ENCODE data around the gene OR6B3.
A peak's percentile ranks its signal among the peaks of the same experiment; 100 is the strongest.

Gene OR6B3

GRCh38 chr2:240043279-240043989, 9.9 kb downstream of the OR6B3 start:
- DNase-seq, result no peak

GRCh38 chr2:240042740-240043139, 10.6 kb downstream of the OR6B3 start:
- DNase-seq, result no peak

- DNase-seq, result no peak
These were observed 12.0 kb downstream of the OR6B3 start for GRCh38 chr2:240041363-240041762.

- DNase-seq, result no peak
These were observed 16.0 kb downstream of the OR6B3 start for GRCh38 chr2:240037358-240037757.

DNA sequence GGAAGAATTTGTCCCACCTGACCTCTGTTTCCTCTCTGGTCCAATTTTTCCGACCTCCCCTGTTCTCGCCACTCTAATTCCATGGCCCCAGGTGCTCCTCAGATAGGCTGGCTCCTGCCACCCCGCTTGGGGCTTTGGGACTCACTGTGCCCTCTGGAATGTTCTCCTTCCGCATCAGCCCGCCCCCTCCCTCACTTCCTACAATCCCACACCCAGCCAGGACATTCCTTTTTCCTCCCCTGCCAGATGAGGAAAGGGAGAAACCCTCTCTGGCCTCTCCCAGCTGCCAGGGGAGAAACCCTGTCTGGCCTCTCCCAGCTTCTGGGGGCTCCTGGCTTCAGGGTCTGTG, 20.0 kb downstream of the OR6B3 start:
- DNase-seq, result no peak

DNA sequence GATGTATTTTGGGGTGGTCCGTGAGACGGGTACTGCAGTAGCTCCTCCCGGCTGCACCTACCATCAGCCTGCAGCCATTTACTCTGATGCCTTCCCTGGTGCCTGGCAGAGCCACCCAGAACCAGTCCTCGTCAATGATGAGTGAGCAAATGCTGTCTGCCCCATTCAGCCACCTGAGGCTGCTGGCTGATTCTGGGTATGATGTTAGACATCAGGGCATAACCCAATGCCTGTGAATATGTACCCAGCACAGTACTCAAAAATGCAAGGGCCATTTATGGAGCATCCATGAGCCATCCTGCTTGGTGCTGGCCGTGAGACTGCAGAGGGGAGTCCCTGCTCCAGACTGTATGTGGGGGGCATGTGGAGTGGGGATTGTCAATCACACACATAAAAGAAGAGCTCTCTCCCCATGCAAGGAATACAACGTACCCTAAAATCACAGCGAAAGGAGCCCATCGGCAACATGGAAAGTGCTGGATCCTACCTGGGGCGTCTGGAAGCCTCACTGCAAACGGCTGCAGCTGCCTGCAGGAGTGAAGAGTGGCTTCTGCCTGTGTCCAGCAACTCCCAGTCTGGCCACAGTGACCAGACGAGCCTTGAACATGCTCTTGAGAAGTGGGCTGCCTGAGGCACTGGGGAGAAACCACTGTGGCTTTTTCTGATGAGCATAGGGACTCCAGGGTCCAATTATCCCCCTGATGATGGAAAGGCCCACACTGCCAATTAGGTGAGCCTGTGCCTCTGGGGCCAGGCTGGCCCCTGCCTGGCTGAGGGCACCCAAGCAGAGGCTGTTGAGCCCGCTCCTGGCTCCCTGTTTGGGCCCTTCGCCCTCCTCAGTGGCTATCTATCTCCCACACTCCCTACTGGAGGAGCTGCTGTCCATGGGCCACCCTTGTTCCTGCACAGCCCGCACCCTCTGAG, 20.7 kb downstream of the OR6B3 start:
- no peak for DNase-seq

GRCh38 chr2:240030379-240031094, 22.8 kb downstream of the OR6B3 start, which contains the start of gene OR6B2:
OR6B2 (minus strand) TSS chr2:240030429; CDS start chr2:240030429, 0 bp downstream.
- DNase-seq, result no peak

DNA sequence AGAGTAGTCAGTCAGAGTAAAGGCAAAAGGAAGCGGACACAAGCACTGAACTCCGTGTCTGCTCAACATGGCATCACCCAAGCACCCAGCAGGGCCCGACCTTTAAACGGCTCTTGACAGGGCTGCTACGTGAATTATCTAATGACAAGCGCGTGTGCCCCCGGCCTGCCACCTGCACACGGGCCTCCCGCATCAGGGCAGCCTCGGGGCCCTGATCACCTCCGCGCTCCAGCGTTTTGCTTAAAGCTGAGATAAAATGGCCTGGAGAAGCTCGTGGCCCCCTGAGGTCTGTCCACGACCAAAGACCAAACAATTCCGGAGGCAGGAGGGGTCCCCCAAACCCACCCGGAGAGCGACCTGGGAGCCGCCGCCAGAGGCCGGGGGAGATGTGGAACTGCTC, 28.6 kb downstream of the OR6B3 start:
- DNase-seq, result peak; percentile 15 to 39 (median 24)

DNA sequence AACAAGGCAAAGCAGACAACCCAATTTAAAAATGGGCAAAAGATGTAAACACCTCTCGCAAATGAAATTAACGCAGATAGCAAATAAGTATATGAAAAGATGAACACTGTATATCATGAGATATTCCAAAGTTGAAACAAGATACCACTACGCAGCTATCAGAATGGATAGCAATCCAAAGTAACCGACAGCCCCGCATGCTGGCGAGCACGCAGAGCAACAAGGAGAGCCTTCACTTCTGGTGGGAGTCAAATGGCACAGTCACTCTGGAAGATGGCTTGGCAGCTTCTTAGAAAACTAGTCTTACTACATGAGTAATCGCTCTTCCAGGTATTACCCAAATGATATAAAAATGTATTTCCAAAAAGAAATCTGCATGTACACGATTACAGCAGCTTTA, 29.5 kb downstream of the OR6B3 start:
- no peak for DNase-seq

GRCh38 chr2:240021488-240022104, 31.7 kb downstream of the OR6B3 start:
- peak; percentile 69 to 84 (median 75) for DNase-seq

DNA sequence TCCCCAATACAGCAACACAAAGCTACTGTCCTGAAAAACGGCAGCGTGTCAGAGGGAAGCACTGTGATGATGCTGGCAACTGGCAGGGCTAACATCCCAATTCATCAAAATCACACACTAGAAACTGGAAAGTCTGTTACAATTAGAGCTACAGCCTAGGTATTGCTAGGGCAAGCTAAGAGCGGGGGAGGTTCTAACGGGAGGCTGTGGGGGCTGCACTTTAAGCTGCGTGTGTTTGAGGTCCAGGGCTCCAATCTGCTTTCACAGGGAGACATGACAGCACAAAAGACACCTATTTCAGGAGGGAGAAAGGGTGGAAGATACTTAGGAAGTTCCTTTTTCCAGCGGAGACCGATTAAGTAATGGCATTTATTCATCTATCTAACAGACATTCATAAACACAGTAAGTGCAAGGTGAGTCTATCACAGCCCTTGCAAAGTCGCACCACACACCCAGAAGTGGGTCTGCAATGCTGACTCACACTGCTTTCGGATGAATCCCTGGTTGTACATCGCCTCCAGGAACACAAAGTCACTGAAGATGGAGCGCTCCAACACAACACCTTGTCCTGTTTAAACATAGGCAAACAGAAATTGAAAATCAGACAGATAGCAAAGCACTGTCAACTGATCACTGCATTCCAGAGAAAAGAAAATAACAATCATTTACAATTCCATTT, 35.1 kb downstream of the OR6B3 start:
- DNase-seq, result no peak

- DNase-seq, result no peak
These were observed 39.0 kb downstream of the OR6B3 start for GRCh38 chr2:240014327-240014726.

- DNase-seq, result peak in 2 of 4 experiments; percentile 6 to 10
These were observed 40.0 kb downstream of the OR6B3 start for GRCh38 chr2:240013343-240013742.

DNA sequence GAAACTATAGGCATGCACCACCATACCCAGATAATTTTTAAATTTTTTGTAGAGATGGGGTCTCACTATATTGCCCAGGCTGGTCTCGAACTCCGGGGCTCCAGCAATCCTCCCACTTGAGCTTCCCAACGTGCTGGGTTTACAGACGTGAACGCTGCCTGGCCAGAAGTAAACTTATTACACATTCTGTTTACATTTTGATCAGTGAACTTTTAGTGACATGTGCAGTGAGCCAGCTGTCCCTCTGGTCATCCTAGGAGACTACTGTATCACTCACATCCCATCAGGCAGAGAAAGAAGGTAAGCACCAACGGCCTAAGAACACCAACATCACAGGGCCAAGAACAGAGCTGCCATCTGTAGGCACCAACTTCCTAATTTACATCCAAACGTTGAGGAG, 50.3 kb downstream of the OR6B3 start:
- no peak for DNase-seq

DNA sequence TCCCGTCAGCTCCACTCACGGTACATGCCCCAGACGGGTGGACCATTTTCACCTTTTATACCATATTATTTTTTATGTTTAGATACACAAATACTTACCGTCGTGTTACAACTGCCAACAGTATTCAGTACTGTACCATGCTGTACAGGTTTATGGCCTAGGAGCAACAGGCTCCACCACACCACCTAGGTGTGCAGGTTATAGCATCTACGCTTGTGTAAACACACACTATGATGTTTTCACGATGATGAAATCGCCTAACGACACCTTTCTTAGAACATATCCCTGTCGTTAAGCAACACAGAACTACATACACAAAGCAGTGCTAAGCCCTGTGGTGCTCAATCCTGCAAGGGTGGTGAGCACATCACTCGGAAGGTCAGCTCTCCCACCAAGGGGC, 52.6 kb downstream of the OR6B3 start:
- no peak for DNase-seq

DNA sequence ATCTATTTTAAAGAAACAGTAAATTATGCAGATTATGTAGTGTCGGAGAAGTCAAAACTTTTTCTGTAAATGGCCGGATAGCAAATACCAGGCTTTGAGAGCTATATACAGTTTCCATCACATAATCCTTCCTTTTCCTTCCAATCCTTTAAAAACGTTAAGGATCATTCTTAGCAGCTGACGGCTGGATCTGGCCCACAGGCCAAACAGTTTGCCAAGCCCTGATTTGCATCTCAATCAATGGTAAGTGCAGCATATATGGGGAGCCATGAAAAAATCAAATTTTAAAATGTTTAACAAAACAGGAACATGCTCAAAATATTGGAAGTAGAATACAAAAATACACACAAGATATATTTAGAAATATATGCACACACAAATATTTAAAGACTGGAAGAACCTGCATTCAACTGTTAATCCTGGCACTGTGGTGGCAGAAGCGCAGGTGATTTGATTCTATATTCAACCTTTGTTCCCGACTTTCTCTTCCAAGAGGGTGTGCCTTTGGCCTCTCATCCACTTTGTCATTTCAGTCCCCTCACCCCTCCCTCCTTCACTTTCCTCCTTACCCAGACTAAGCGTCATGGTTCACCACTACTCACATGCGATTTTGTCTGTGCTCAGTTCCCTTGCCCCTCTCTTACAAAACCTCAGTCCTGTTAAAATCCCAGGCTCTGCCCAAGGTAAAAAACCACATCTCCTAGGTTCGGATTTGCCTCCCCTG, 55.5 kb downstream of the OR6B3 start:
- DNase-seq, result no peak

Data from suppressor macrophage (primary cell).